BJ (cell line): ENCODE data around the gene ILF3. TPM values are rescaled to one million over a fixed set of nuclear protein-coding genes. Genes with fewer than 3 reads are reported as not detected.
"Not testable (repeated sequence)": the region's sequence is repeated elsewhere in the genome, so short reads cannot be mapped to it uniquely, and the experiment has no call there.

ENCODE experiments used
- CTCF ChIA-PET: fragments of 350-600 bp; formaldehyde crosslinking; extraction: SDS; loops from one replicate; lab custom pipeline; 2021; ENCODE audit warnings: antibody characterized with exemption, inconsistent platforms; lab: Yijun Ruan, JAX
- POLR2A ChIA-PET: fragments of 300-600 bp; sonication (Branson Sonifier 250); formaldehyde crosslinking; extraction: SDS; loops from one replicate; lab custom pipeline; 2021; ENCODE audit warnings: antibody characterized with exemption; lab: Charles Lee
- DNase-seq: peaks from one replicate; pipeline ENCODE4 v3.0.0-alpha.2; 2011; ENCODE audit warnings: low read depth
- H3K27me3 ChIP-seq: 2 replicates; pipeline ENCODE4 v1.6.0; 2011; ENCODE audit warnings: low read length; ENCODE audit not compliant: control insufficient read depth, insufficient read depth
- H3K36me3 ChIP-seq: 2 replicates; pipeline ENCODE4 v1.5.1; 2011; ENCODE audit warnings: low read length; ENCODE audit not compliant: control insufficient read depth, insufficient read depth
- H3K4me3 ChIP-seq: 2 replicates; pipeline ENCODE4 v1.5.1; 2011; ENCODE audit warnings: low read depth, mild to moderate bottlenecking, control low read depth, low read length
- polyA plus RNA-seq: library from polyadenylated mRNA; depleted of rRNA; stranded (reverse); fragments of >200 nt; gene quantifications from 2 replicates; pipeline ENCODE4 v1.2.3, GENCODE V29; 2011
- TF ChIP-seq, protein P1 (sequence below): IDR thresholded peaks from 2 replicates; pipeline ENCODE4 v1.5.1; 2011; ENCODE audit warnings: low read depth, mild to moderate bottlenecking, control low read depth, inconsistent platforms, low read length, moderate library complexity; ENCODE audit not compliant: insufficient read depth

ILF3 gene
- polyA plus RNA-seq, 1 experiment = 148 TPM

DNA sequence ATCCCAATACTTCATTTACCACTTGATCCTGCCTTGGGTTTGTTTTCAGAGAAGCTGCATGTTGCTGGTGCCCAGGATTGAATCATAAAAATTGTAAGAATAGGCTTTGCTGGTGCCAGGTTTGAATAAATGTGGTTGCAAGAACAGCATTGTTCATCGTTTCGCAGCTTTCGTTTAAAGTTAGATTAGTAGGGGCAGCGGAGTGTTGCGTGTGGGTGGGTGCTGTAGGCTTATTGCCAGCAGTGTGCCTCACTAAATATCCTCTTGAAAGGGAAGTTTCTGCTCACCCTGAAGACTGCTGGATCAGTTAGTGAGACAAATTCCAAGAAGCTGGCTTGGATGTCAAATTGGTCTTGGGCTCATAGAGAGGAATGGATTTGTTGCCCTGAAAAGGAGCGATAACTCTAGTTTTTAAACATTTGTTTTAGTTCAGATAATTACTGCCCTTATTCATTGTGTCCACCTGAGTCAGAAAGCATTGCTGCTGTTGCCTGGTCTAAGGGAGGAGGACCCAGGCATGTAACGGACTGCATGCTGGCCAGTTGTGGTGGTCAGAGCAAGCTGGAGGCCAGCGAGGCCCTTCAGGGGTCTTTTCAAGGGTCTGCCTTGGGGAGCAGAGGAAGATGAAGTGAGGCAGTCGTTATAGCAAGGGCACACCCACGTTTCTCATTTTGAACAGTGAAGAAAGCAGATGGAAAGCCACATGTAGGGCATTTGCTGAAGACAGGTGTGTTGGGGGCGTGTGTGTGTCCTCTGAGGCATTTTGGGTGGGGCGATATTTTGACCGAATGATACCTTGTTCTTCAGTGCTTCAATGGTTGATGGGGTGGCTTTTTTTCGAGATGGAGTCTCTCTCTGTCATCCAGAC lies 8.5 kb downstream of the ILF3 start:
- Histone ChIP-seq H3K27me3 (no peaks in the 10 kb centered on the region), H3K36me3 (peaks cover 5% of the 10 kb centered on the region), H3K4me3 (no peak overlapping the region)
- ChIA-PET CTCF (interaction anchor here (1.0 to 1.1 kb wide), 2 partner anchors 33 to 37 kb away, joined by 3 to 5 read pairs; no protein-coding TSS in a partner anchor), POLR2A (no interaction called here)
- DNase-seq = no peak
- TF ChIP-seq, protein P1, sequence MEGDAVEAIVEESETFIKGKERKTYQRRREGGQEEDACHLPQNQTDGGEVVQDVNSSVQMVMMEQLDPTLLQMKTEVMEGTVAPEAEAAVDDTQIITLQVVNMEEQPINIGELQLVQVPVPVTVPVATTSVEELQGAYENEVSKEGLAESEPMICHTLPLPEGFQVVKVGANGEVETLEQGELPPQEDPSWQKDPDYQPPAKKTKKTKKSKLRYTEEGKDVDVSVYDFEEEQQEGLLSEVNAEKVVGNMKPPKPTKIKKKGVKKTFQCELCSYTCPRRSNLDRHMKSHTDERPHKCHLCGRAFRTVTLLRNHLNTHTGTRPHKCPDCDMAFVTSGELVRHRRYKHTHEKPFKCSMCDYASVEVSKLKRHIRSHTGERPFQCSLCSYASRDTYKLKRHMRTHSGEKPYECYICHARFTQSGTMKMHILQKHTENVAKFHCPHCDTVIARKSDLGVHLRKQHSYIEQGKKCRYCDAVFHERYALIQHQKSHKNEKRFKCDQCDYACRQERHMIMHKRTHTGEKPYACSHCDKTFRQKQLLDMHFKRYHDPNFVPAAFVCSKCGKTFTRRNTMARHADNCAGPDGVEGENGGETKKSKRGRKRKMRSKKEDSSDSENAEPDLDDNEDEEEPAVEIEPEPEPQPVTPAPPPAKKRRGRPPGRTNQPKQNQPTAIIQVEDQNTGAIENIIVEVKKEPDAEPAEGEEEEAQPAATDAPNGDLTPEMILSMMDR = no peak

- CTCF ChIA-PET = interaction anchor here (1.0 kb wide), 1 partner anchor 32 kb away, joined by 3 read pairs; no protein-coding TSS in a partner anchor
- DNase-seq, H3K27me3 ChIP-seq, H3K4me3 ChIP-seq, POLR2A ChIA-PET, H3K36me3 ChIP-seq: not testable (repeated sequence)
Measured at GRCh38 chr19:10663252-10663563, 9.1 kb downstream of the ILF3 start.

- TF ChIP-seq, protein P1 = no peak
- Histone ChIP-seq H3K36me3 (peaks cover 19% of the 10 kb centered on the region), H3K4me3 (no peak overlapping the region), H3K27me3 (no peaks in the 10 kb centered on the region)
- DNase-seq = no peak
- POLR2A ChIA-PET = no interaction called here
- CTCF ChIA-PET = no interaction called here
Measured at GRCh38 chr19:10667867-10668266, 13.7 kb downstream of the ILF3 start.

- CTCF ChIA-PET = no interaction called here
Measured at GRCh38 chr19:10669246-10669645, 15.1 kb downstream of the ILF3 start.

GRCh38 chr19:10670182-10670581 lies 16.0 kb downstream of the ILF3 start:
- POLR2A ChIA-PET = no interaction called here
- no peak for DNase-seq
- Histone ChIP-seq H3K27me3 (no peaks in the 10 kb centered on the region), H3K4me3 (no peak overlapping the region), H3K36me3 (peaks cover 20% of the 10 kb centered on the region)
- CTCF ChIA-PET = no interaction called here
- TF ChIP-seq, protein P1 = no peak

More at GRCh38 chr19:10669246-10669645, 15.1 kb downstream of the ILF3 start:
- Histone ChIP-seq H3K4me3 (no peak overlapping the region), H3K36me3 (peaks cover 20% of the 10 kb centered on the region), H3K27me3 (no peaks in the 10 kb centered on the region)
- TF ChIP-seq, protein P1 = no peak
- POLR2A ChIA-PET = no interaction called here
- DNase-seq = no peak
